Neural progenitor cell (in vitro differentiated cells): Measurements from ENCODE around the gene DNAJB5. TPM values are rescaled to one million over a fixed set of nuclear protein-coding genes. Genes with fewer than 3 reads are reported as not detected.

Experiments
- DNase-seq: peaks from one replicate; pipeline ENCODE4 v3.0.0-alpha.2; 2016; ENCODE audit warnings: low spot score
- H2AFZ ChIP-seq: fragments of 200-600 bp; sonication (generic); replicated peaks from 2 replicates; pipeline ENCODE4 v1.6.1; 2016; ENCODE audit warnings: antibody characterized with exemption
- H3F3A ChIP-seq: fragments of 200-600 bp; sonication (generic); 2 replicates; pipeline ENCODE4 v1.6.1; 2016; ENCODE audit warnings: antibody characterized with exemption, low read depth
- H3K27ac ChIP-seq: fragments of 200-600 bp; sonication (generic); 2 replicates; pipeline ENCODE4 v1.5.1; 2016; ENCODE audit warnings: mild to moderate bottlenecking
- H3K27me3 ChIP-seq: fragments of 200-600 bp; sonication (generic); 2 replicates; pipeline ENCODE4 v1.6.1; 2016; ENCODE audit warnings: mild to moderate bottlenecking, moderate library complexity
- H3K36me3 ChIP-seq: fragments of 200-600 bp; sonication (generic); 2 replicates; pipeline ENCODE4 v1.5.1; 2016
- H3K4me1 ChIP-seq: fragments of 200-600 bp; sonication (generic); 2 replicates; pipeline ENCODE4 v1.6.1; 2016; ENCODE audit warnings: mixed run types
- H3K4me2 ChIP-seq: fragments of 200-600 bp; sonication (generic); 2 replicates; pipeline ENCODE4 v1.6.1; 2016
- H3K4me3 ChIP-seq: fragments of 200-600 bp; sonication (generic); 2 replicates; pipeline ENCODE4 v1.5.1; 2016
- H3K79me2 ChIP-seq: fragments of 200-600 bp; sonication (generic); 2 replicates; pipeline ENCODE4 v1.6.1; 2016; ENCODE audit warnings: low read depth
- H3K9ac ChIP-seq: fragments of 200-600 bp; sonication (generic); 2 replicates; pipeline ENCODE4 v1.6.1; 2016
- H3K9me3 ChIP-seq: fragments of 200-600 bp; sonication (generic); 2 replicates; pipeline ENCODE4 v1.5.1; 2016; ENCODE audit warnings: low read depth
- H4K20me1 ChIP-seq: fragments of 200-600 bp; sonication (generic); 2 replicates; pipeline ENCODE4 v1.6.1; 2016; ENCODE audit warnings: low read depth
- H3K27ac Mint-ChIP-seq: 3 replicates; pipeline ENCODE4 v1.8.0; 2021; ENCODE audit warnings: mixed read lengths
- H3K27me3 Mint-ChIP-seq: 2 replicates; pipeline ENCODE4 v1.8.0; 2022; ENCODE audit warnings: low read depth, mild to moderate bottlenecking, inconsistent platforms, moderate library complexity, mixed read lengths; ENCODE audit not compliant: insufficient read depth
- H3K36me3 Mint-ChIP-seq: 3 replicates; pipeline ENCODE4 v1.8.0; 2021; ENCODE audit warnings: mixed read lengths
- H3K4me1 Mint-ChIP-seq: 3 replicates; pipeline ENCODE4 v1.8.0; 2021; ENCODE audit warnings: mixed read lengths
- H3K4me3 Mint-ChIP-seq: 3 replicates; pipeline ENCODE4 v1.8.0; 2021; ENCODE audit warnings: mild to moderate bottlenecking, moderate library complexity, mixed read lengths
- H3K9me3 Mint-ChIP-seq: 3 replicates; pipeline ENCODE4 v1.8.0; 2020; ENCODE audit warnings: mixed read lengths
- EZH2 ChIP-seq: fragments of 200-600 bp; sonication (generic); IDR thresholded peaks from 2 replicates; pipeline ENCODE4 v1.6.1; 2017; ENCODE audit warnings: antibody characterized with exemption, mild to moderate bottlenecking, moderate library complexity
- EZH2phosphoT487 ChIP-seq: fragments of 200-600 bp; sonication (generic); IDR thresholded peaks from 2 replicates; pipeline ENCODE4 v1.6.1; 2017; ENCODE audit warnings: antibody characterized with exemption
- total RNA-seq: library from RNA; depleted of rRNA; stranded (reverse); fragments of >200 nt; gene quantifications from 2 replicates; pipeline ENCODE4 v1.2.3, GENCODE V29; 2015; ENCODE audit warnings: low replicate concordance
- TF ChIP-seq, protein P1 (sequence below): fragments of 200-600 bp; sonication (generic); IDR thresholded peaks from 2 replicates; pipeline ENCODE4 v1.5.1; 2017; ENCODE audit warnings: antibody characterized with exemption, mild to moderate bottlenecking

Gene DNAJB5
- total RNA-seq, 1 donor from 2014 or later, result 17.4 TPM

DNA sequence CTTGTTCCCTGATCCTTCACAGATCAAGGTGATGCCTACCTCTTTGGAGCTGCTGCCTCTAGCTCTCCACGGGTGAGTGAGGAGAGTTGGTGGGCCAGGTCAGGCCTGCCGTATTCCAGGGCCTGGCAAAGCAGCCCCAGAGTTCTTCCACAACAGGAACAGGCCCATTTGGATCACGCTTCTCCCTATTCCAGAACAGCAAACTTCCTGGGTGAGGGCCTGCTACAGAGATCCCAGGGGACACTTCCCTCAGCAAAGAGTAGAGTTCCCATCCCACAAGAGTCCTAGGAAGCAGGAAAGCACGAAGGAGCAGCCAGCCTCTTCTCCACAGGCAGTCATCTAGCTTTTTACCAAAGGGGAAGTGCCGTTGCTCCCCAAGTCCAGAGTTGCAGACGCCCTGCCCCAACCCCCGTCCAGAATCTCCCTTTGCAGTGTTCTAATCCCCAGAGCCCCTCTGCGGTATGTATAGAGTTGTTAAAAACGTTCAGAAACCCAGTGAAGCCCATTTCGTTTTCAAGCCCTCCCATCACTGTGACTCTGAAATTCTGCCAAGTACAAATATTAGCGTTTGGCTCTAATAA is 9.3 kb upstream of the DNAJB5 start:
- no peaks in the 10 kb centered on the region for H3K9me3 ChIP-seq
- H3K27me3 Mint-ChIP-seq, result peaks cover 9% of the 10 kb centered on the region

DNA sequence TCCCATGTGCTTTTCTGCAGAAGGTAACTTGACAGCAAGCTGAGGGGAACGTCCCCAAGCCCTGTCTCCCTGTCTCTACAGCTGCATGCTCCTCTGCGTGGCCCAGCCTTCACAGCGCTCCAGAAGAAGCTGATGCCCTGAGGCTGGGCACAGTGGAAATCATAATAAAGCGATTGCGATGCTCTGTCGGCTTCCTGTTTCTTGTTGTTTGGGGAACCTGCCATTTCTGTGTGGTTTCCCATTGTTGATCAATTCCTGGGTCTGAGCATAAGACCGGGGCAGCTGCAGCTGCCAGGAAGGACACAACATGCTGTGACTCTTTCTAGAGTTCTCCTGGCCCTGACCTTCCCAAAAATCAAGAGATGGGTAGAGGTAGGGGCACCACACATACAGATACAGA is 7.2 kb upstream of the DNAJB5 start:
- H3K79me2 ChIP-seq, result no peaks in the 10 kb centered on the region
- TF ChIP-seq, protein P1, sequence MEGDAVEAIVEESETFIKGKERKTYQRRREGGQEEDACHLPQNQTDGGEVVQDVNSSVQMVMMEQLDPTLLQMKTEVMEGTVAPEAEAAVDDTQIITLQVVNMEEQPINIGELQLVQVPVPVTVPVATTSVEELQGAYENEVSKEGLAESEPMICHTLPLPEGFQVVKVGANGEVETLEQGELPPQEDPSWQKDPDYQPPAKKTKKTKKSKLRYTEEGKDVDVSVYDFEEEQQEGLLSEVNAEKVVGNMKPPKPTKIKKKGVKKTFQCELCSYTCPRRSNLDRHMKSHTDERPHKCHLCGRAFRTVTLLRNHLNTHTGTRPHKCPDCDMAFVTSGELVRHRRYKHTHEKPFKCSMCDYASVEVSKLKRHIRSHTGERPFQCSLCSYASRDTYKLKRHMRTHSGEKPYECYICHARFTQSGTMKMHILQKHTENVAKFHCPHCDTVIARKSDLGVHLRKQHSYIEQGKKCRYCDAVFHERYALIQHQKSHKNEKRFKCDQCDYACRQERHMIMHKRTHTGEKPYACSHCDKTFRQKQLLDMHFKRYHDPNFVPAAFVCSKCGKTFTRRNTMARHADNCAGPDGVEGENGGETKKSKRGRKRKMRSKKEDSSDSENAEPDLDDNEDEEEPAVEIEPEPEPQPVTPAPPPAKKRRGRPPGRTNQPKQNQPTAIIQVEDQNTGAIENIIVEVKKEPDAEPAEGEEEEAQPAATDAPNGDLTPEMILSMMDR, result no peak
- TF ChIP-seq EZH2 (no peak), EZH2phosphoT487 (no peak)
- H3K36me3 ChIP-seq, result no peaks in the 10 kb centered on the region
- no peaks in the 10 kb centered on the region for H3K4me1 ChIP-seq
- no peak overlapping the region for H3K4me3 ChIP-seq
- no peaks in the 10 kb centered on the region for H3K9me3 ChIP-seq
- Mint-ChIP-seq H3K27me3 (peaks cover 9% of the 10 kb centered on the region), H3K27ac (no peak overlapping the region), H3K4me3 (no peak overlapping the region), H3K36me3 (no peaks in the 10 kb centered on the region), H3K4me1 (peaks cover 50% of the 10 kb centered on the region), H3K9me3 (no peaks in the 10 kb centered on the region)
- no peaks in the 10 kb centered on the region for H3F3A ChIP-seq
- no peak overlapping the region for H3K27ac ChIP-seq
- no peaks in the 10 kb centered on the region for H3K27me3 ChIP-seq
- peaks cover 10% of the 10 kb centered on the region for H4K20me1 ChIP-seq
- H3K4me2 ChIP-seq, result no peak overlapping the region
- no peak overlapping the region for H3K9ac ChIP-seq
- no peak overlapping the region for H2AFZ ChIP-seq
- no peak for DNase-seq

More for the DNA sequence above, 9.3 kb upstream of the DNAJB5 start:
- no peak for DNase-seq
- Mint-ChIP-seq H3K27ac (no peak overlapping the region), H3K36me3 (no peaks in the 10 kb centered on the region), H3K4me1 (peaks cover 29% of the 10 kb centered on the region), H3K4me3 (no peak overlapping the region), H3K9me3 (no peaks in the 10 kb centered on the region)
- H2AFZ ChIP-seq, result no peak overlapping the region
- no peak overlapping the region for H3K4me2 ChIP-seq
- H4K20me1 ChIP-seq, result peaks cover 10% of the 10 kb centered on the region
- no peak overlapping the region for H3K27ac ChIP-seq
- H3K9ac ChIP-seq, result no peak overlapping the region
- H3K79me2 ChIP-seq, result no peaks in the 10 kb centered on the region
- no peaks in the 10 kb centered on the region for H3K4me1 ChIP-seq
- TF ChIP-seq, protein P1, result no peak
- TF ChIP-seq EZH2 (no peak), EZH2phosphoT487 (no peak)
- no peaks in the 10 kb centered on the region for H3K27me3 ChIP-seq
- no peaks in the 10 kb centered on the region for H3K36me3 ChIP-seq
- no peaks in the 10 kb centered on the region for H3F3A ChIP-seq
- H3K4me3 ChIP-seq, result no peak overlapping the region

DNA sequence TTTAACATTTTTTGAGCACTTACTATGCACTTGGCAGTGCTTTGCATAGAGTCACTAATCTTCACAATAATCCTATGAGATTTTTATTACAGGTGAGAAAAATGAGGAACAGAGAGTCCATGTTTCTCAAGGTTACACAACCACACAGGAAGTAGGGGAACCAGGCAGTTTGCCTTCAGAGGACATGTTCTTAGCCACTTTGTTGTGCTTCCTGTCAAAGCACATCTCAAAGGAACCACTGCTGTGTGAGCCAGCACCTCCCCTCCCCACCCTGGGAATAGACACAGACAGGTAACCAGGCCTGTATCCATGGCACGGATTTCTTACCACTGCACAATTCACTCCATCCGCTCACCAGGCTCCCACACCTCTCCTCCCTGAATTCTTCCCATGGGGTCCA is 6.3 kb upstream of the DNAJB5 start:
- no peak overlapping the region for H3K4me2 ChIP-seq
- H4K20me1 ChIP-seq, result peaks cover 10% of the 10 kb centered on the region
- H3K27me3 Mint-ChIP-seq, result peaks cover 9% of the 10 kb centered on the region
- no peaks in the 10 kb centered on the region for H3F3A ChIP-seq
- no peak overlapping the region for H3K27ac ChIP-seq
- no peak for TF ChIP-seq EZH2phosphoT487
- no peak for TF ChIP-seq EZH2
- TF ChIP-seq, protein P1, result no peak
- no peaks in the 10 kb centered on the region for H3K27me3 ChIP-seq
- no peaks in the 10 kb centered on the region for H3K9me3 Mint-ChIP-seq
- H3K79me2 ChIP-seq, result no peaks in the 10 kb centered on the region
- H3K4me1 ChIP-seq, result peaks cover under 1% of the 10 kb centered on the region
- no peak overlapping the region for H3K4me3 ChIP-seq
- H3K9me3 ChIP-seq, result no peaks in the 10 kb centered on the region
- no peak overlapping the region for H3K4me3 Mint-ChIP-seq
- no peaks in the 10 kb centered on the region for H3K36me3 ChIP-seq
- H3K4me1 Mint-ChIP-seq, result peaks cover 56% of the 10 kb centered on the region
- H3K9ac ChIP-seq, result no peak overlapping the region
- no peaks in the 10 kb centered on the region for H3K36me3 Mint-ChIP-seq
- DNase-seq, result no peak
- H2AFZ ChIP-seq, result no peak overlapping the region
- no peak overlapping the region for H3K27ac Mint-ChIP-seq
